NCI-H1694 (cell line): ENCODE measurements around the gene TRIP6.
"Not testable (repeated sequence)": the region's sequence is repeated elsewhere in the genome, so short reads cannot be mapped to it uniquely, and the experiment has no call there.

Source experiments
- DNase-seq: peaks from one replicate; lab custom pipeline; 2025; lab: John Stamatoyannopoulos, UW

TRIP6 gene

DNA sequence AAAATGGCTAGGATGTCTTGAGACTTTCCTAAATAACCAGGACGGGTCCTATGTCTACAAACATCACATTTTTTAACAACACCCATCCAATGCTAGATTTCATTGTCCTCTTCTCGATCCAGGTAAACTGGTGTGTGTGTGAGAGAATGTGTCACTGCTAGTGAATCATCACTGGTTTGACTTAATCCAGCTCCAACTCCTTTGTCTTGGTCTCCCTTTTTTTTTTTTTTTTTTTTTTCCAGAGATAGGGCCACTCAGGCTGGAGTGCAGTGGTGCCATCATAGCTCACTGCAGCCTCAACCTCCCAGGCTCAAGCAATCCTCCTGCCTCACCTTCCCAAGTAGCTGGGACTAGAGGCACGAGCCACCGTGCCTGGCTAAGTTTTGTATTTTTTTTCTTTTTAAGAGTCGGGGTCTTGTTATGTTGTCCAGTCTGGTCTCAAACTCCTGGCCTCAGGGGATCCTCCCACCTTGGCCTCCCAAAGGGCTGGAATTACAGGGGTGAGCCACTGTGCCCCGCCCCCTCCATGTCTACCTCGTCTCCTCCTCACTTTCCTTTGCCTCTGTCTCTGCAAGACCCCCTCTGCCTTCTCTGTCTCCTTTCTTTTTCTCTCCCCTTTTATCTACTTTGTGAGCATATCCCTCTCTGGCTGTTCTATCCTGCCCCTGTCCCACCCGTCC lies 24.5 kb downstream of the TRIP6 start:
- no peak for DNase-seq

DNA sequence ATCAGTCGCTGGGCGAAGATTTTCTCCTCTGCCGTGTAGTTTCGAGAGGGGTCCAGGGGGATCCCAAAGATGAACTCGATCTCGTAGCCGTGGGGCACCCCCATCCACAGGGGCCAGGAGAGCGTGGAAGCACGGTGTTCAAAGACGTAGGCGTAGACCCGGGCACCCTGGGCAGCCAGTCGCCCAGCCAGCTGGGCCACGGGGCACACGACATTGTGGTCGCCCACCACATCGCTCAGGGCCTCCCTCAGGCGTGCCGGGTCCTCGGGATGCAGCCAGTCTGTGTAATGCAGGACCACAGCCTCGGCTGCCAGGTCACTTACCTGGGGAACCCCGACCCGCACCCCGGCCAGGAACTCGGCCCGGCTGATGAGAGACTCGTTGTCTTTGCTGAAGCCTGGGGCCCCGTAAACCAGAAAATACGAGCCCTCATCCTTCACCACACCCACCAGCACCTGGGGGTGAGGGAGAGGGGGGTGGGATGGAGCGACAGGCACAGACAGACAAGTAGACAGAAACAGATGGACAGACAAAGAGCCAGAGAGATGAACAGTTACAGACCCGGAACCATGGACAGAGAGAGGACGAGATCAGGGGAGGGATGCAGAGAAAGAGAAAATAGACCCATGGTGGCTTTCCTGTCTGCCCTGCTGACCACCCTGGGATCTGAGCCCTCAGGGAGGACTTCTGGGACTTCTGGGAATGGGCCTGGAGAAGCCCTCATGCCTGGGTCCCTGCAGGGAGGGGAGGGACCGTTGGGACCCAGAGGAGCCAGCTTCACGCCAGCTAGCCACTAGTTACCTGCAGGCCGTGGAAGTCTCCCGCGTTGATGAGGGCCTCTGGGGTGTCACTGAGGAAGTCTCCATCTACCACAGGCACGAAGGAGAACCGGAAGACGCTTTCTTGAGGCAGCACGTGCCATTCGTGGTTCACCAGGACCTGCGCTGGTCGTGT lies 25.5 kb downstream of the TRIP6 start:
- no peak for DNase-seq

DNA sequence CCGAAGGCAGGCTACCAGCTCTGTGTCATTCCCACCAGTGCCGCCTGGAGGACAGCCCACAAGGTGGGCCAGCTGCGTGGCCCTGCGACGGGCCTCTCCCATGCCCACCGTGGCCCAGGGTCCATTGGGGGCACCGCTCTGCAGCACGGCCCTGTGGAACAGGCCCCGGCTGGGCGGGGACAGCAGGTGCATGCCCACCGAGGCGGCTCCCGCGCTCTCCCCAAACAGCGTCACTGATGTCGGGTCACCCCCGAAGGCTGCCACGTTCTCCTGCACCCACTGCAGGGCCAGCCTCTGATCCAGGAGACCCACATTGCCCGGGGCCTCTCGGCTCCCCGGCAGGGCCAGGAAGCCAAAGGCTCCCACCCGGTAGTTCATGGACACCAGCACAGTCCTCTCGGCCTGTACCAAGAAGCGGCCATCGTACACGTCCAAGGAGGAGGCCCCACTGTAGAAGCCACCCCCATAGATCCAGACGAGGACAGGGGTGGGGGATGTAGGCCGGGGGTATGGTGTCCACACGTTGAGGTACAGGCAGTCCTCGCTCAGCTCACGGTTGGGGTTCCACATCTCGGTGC lies 26.2 kb downstream of the TRIP6 start:
- DNase-seq = no peak

DNA sequence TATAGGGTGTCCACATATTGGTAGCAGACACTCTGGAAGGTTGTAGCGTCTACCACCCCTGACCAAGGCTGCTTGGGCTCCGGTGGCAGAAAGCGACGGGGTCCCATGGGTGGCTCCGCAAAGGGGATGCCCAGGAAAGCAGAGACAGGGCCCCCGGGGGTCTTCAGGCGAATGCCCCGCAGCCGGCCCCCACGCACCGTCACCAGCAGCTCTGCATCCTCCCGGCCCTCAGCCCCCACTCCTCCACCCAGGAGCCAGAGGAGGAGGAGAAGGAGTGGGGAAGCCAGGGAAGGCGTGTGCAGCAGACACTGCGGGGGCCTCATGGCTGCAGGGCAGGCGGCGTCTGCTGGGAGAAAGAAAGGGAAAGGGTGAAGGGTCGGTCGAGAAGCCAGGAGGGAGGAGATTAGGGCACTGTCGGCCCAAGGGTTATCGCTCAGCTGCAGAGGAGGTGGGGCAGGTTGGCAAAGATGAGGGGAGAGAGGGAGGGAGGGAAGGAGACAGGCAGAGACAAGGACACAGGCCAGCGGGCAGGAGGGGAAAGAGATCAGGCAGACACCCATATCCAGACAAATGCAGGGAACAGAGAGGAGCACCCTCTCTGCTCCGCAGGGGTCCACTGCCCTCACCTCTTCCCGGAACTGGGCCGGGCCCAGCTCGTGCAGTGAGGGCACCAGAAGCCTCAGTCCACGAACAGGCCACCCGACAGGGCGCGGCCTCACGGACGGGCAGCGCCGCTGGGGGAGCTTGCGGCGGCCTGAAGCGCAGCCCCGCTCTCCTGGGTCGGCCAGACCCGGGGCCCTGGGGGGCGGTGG lies 26.9 kb downstream of the TRIP6 start:
- DNase-seq = no peak

DNA sequence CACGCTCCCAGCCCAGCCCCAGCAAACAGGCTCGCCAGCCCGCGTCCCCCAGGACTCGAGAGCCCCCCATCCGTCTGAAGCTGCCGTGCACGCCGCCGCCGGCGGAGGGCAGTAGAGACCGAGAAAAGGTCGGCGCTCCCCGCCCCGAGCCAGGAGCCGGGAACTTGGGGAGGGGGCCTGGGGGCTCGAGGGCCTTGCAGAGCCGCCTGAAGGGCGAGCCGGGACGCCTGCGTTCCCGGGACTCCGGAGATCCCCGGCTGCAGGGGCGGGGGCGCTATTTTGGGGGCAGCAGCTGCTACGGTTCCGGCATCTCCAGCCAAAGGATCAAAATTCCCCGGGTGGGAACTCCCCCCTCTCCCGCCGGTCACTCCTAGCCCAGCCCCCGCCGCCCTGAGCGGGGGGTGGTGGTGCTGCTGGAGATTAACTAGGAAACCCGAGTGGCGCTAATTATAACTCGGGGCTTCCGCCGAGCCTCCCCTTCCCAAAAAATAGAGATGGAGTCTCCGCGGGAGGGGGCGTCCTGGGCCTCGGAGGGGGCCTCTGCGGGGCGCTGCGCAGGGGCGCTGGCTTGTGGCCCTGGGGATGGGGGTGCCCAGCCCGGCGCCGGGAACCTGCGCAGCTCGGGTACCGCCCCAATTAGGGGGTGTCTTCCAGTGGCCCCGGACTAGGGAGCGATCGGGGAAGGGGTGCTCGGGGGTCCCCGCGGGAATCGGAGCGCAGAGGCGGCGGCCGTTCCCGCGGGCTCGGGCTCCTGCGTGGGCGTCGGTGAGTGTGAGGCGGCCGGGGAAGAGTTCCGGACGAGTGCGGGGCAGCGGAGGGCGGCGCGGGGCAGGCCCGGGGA lies 27.9 kb downstream of the TRIP6 start:
- DNase-seq = peak; percentile 22

DNA sequence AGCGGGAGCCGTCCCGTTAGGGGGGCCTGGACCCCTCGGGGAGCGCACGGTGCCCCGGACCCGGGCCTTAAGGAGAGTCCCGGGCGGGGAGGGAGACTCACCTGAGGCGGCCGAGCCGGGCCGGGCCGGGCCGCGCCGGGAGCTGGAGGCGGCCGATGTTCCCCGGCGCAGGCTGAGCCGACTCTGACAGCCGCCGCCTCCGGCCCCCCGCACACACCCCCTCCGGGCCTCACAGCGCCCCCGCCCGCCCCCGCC lies 28.4 kb downstream of the TRIP6 start, which contains the start of gene ACHE:
Gene ACHE (minus strand): TSS at position 188 of the 255 bp plus-strand sequence. CDS start 1,656 bp downstream, outside the sequence.
- no peak for DNase-seq

DNA sequence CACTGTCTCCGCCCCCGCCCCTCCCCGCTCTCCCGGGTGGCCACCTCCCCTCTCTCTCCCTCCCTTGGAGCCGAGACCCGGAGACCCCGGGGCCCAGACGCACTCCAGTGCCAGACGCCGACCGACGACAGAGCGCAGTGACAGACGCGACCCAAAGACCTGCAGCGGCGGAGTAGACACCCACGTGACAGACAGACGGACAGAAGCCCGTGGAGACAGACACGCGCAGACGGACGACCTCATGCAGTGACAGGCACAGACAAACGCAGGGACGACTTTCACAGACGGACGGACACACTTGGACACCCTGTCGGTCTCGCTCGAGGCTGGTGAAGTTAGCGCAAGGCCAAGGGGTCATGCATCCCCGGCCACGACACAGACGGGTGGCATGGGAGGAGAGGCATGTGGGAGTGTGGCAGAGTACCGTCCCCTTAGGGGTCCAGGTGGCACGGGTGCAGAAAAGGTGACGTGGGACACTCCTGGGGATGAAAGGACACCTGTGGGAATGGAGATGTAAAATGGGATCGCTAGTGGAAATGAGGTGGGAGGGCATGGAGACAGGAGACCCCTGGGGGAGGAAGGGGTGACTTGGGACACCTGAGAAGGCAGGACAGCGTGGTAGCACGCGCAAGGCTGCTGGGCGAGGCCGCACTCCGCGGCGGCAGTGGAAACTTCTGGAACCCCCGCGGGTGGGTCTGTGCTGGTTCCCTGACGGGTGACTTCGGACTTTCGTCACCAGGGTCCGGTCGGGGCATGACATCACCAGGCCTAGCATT lies 29.0 kb downstream of the TRIP6 start:
- DNase-seq = no peak

DNA sequence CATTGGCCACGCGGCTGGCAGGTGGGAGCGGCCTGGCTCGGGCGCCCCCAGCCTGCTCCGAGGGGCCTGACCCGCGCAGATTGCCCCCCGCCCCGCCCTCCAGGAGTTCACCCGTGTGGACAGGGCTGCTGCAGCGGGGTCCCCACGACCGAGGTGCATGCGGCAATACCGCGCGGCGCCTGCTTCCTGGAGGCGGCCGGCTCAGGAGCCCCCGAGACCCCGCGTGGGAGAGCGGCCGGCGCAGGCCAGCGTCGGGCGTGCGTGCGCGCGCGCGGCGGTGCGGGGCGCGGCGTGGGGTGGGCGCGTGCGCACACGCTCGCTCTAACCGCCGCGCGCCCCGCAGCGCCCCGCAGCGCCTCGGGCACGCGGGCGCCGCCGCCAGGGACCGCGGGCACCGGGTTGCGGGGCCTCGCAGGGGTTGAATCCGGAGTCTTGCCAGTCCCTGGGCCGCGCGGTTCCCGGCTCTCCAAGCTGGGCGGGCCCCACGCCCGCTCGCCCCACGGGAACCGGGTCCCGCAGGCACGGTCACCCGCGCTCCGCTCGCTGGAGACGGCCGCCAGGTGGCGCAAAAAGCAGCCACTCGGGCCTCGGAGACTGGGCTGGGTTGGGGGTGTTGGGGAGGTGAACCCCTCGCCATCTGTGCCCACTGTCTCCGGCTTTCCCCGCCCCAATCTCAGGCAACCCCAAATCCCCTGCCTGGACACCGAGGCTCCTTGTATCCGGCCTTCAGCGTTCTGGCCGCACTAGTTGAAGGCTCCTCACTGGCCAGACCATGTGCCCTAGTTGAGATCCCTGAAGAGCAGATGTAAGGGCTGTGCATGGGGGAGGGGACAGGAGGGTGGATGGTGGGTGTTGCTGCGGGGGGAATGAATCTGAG lies 29.8 kb downstream of the TRIP6 start:
- no peak for DNase-seq

DNA sequence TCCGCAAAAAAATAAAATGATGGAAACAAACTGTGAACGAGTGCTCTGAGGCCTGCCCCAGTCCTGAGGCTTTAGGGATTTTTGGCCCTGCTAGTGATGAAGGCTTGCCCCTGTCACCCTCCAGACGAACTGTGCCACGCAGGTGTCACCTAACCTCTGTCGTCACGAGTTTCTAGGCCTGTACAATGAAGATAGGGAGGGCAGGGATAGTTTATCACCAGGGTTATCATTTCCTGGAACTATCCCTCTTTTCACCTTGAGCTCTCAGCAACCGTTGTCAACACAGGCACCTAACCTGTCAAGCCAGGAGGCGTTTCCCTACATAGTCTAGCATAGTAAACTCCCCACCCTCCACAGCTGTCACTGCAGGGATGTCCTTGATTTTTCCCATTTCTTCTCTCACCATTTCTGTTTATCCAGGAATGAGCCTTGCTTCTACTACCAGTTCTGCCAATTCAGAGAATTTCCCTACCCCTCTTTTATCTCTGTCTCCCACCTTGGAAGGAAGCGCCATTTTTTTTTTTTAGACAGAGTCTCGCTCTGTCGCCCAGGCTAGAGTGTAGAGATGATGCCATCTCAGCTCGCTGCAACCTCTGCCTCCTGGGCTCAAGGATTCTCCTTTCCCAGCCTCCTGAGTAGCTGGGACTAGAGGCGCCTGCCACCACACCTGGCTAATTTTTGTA lies 30.7 kb downstream of the TRIP6 start:
- DNase-seq = no peak

DNA sequence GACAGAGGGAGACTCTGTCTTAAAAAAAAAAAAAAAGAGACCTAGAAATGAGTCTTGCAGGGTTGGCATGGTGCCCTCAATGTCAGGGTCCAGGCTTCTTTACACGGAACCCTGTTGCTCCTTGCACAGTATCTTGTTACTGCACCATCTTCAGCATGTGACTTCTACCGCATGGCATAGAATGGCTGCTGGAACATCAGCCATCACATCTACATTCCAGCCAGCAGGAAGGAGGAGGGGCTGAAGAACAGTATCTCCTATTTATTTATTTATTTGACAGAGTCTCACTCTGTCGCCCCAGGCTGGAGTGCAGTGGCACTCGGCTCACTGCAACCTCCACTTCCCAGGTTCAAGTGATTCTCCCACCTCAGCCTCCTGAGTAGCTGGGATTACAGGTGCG lies 32.2 kb downstream of the TRIP6 start:
- DNase-seq = no peak

DNA sequence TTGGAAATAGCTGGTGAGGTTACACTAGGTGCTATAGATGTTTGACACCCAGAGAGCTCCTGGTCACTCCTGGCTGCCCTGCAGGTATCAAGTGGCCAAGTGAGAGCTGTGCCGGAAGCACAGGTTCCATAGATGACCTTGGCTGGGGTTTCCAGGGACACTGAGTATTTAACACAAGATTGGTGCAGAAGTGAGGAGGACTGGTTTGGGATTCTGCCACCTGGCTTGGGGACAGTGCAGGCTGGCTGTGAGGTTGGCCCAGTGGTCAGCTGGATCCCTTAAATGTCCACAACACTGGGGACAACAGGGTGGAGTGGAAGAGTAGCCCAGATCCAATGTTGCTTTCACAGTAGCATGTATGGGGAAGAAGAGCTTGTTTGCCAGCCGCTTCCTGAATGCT lies 33.8 kb downstream of the TRIP6 start:
- no peak for DNase-seq

DNA sequence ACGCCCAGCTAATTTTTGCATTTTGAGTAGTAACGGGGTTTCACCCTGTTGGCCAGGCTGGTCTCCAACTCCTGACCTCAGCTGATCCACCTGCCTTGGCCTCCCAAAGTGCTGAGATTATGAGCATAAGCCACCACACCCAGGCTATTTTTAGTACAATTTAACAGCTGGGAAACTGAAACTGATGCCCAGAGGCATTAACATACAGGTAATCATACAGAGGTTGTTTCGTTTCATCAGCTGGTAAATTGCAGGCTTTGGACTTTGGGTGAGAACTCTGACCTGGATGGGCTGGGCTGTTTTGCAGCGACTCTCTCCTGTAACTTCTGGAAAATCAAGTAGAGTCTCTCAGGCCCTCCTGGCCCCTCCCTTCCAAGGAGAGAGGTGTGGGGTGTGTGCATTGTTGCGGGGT lies 34.7 kb downstream of the TRIP6 start:
- no peak for DNase-seq

DNA sequence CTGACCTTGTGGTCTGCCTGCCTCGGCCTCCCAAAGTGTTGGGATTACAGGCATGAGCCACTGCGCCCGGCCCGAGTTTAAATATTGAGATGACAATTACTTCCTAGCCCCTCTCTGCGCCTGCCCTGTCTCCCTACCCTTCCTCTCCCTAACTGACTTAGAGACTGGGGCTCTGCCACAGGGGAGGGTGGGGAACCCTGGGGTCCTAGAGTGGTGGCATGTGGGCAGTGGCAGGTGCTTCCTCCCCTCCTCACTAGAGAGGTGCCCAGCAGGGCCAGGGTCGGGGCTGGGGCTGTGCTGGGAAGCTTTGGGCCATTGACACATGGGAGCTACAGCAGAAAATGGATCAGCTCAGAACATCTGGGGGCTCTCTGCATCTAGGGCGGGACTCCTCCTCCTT lies 35.5 kb downstream of the TRIP6 start:
- DNase-seq = no peak

DNA sequence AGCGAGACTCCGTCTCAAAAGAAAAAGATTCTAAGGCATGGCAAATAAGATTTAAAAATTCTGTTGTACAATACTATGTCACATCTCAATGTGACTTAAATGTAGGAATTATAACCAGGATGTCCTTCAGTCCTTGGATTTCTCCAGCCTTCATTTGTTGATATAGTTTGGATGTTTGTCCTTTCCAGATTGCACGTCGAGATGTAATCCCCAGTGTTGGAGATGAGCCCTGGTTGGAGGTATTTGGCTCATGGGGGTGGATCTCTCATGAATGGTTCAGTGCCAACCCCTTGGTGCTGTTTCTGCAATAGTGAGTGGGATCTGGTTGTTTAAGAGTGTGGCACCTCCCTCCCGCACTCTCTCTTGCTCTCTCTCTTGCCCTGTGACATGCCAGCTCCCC lies 41.3 kb downstream of the TRIP6 start:
- DNase-seq = no peak

DNA sequence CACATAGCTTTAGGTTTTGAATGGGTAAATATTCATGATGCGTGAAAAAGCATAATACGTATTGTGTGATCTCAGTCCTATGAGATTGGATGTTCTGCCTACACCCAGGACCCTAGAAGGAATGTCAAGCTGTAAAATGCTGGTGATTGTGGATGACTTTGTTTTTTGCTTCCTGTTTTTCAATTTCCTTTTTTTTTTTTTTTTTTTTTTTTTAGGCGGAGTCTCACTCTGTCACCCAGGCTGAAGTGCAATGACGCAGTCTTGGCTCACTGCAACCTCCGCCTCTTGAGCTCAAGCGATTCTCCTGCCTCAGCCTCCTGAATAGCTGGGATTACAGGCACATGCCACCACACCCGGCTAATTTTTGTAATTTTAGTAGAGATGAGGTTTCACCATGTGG lies 43.3 kb downstream of the TRIP6 start:
- not testable (repeated sequence) for DNase-seq

DNA sequence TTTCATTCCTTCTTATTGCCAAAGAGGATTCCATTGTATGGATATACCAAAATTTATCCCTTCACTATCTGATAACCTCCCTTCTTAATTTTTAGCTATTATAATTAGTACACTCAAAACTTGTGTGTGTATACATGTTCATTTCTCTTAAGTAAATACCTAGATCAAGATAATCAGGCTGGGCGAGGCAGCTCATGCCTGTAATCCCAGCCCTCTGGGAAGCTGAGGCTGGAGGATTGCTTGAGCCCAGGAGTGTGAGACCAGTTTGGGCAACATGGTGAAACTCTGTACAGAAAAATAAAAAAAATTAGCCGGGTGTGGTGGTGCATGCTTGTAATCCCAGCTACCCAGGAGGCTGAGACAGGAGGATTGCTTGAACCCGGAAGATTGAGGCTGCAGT lies 44.3 kb downstream of the TRIP6 start:
- DNase-seq = no peak

DNA sequence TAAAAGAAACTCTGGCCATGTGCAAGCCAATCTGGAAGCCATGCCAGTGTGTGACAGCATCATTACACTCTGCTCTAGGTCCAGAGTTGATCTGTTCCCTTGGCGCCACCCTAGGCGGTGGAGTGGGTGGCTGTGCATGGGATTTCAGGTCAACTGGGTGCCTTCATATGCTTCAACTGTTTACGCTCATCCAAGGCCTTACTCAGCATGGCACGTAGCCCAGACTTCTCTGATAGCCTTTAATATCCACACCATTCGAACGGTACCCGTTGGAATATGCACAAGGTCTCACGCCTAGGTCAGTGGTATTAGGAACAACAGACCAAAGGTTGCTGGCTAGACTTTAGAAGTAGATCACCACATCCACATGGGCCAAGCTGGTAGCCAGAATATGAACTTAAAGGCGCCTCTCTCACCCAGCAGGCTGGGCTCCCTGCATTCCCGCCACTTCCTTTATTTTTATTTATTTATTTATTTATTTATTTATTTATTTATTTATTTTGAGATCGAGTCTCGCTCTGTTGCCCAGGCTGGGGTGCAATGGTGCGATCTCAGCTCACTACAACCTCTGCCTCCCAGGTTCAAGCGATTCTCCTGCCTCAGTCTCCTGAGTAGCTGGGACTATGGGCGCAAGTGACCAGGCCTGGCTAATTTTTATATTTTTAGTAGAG lies 47.2 kb downstream of the TRIP6 start:
- no peak for DNase-seq

DNA sequence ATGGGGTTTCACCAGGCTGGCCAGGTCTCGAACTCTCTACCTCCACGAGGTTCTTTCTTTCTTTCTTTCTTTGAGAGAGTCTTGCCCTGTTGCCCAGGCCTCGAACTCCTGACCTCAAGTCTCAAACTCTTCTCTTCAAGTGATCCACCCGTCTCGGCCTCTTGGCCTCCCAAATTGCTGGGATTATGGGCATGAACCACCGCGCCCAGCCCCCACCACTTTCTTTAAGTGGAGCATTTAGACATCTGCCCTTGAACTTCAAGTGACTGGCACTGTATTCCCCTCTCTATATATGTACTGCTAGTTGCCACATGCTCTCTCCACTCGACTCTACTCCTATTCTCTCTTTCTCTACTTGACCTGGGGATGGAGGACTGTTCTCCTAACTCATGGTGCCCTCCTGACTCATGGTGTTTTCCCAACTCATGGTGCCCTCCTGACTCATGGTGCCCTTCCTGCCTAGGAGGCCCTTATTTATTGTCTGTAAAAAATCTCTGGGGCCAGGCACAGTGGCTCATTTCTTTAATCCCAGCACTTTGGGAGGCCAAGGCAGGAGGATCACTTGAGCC lies 47.8 kb downstream of the TRIP6 start:
- DNase-seq = no peak
